SKM-1 treated with dmso at 0.1 percent for 144 hours (cell line): ENCODE data around the gene VAV2.

Source experiments
- DNase-seq: peaks from one replicate; lab custom pipeline; 2025; ENCODE audit not compliant: unreplicated experiment; lab: John Stamatoyannopoulos, UW

The VAV2 gene

GRCh38 chr9:133842721-133843227 lies 149.3 kb downstream of the VAV2 start:
- DNase-seq, result no peak

GRCh38 chr9:133842174-133842573 lies 149.9 kb downstream of the VAV2 start:
- no peak for DNase-seq

- DNase-seq, result no peak
Observed at GRCh38 chr9:133841167-133841812, 150.8 kb downstream of the VAV2 start.

- DNase-seq, result no peak
Observed at GRCh38 chr9:133839822-133840329, 152.2 kb downstream of the VAV2 start.

GRCh38 chr9:133838859-133839507 lies 153.1 kb downstream of the VAV2 start:
- DNase-seq, result no peak

GRCh38 chr9:133837627-133838597 lies 154.2 kb downstream of the VAV2 start:
- no peak for DNase-seq

- DNase-seq, result no peak
Observed at GRCh38 chr9:133836818-133837217, 155.3 kb downstream of the VAV2 start.

- no peak for DNase-seq
Observed at GRCh38 chr9:133836001-133836758, 155.9 kb downstream of the VAV2 start.

GRCh38 chr9:133835262-133835901 lies 156.7 kb downstream of the VAV2 start:
- DNase-seq, result no peak

- DNase-seq, result no peak
Observed at GRCh38 chr9:133834080-133834976, 157.8 kb downstream of the VAV2 start.

- no peak for DNase-seq
Observed at GRCh38 chr9:133833388-133834025, 158.6 kb downstream of the VAV2 start.

GRCh38 chr9:133832877-133833276 lies 159.2 kb downstream of the VAV2 start:
- no peak for DNase-seq

GRCh38 chr9:133830711-133831110 lies 161.4 kb downstream of the VAV2 start:
- DNase-seq, result no peak

GRCh38 chr9:133830310-133830709 lies 161.8 kb downstream of the VAV2 start:
- no peak for DNase-seq

- no peak for DNase-seq
Observed at GRCh38 chr9:133828338-133828997, 163.7 kb downstream of the VAV2 start.

GRCh38 chr9:133826289-133827085 lies 165.6 kb downstream of the VAV2 start:
- no peak for DNase-seq

- DNase-seq, result no peak
Observed at GRCh38 chr9:133825555-133826218, 166.4 kb downstream of the VAV2 start.
